ENCODE results near the gene SSUH2.

The SSUH2 gene

GRCh38 chr3:8641472-8641871, 3.1 kb downstream of the SSUH2 start:
- DNase-seq (ENCODE audit: low read depth), result no peak

GRCh38 chr3:8640223-8640622, 4.4 kb downstream of the SSUH2 start:
- no peak for DNase-seq (ENCODE audit: low read depth)

GRCh38 chr3:8639659-8640000, 5.0 kb downstream of the SSUH2 start:
- no peak for DNase-seq (ENCODE audit: low read depth)

- DNase-seq (ENCODE audit: low read depth), result no peak
Observed at GRCh38 chr3:8638994-8639658, 5.5 kb downstream of the SSUH2 start.

- DNase-seq (ENCODE audit: low read depth), result no peak
Observed at GRCh38 chr3:8637348-8637747, 7.2 kb downstream of the SSUH2 start.

- no peak for DNase-seq (ENCODE audit: low read depth)
Observed at GRCh38 chr3:8635631-8636030, 9.0 kb downstream of the SSUH2 start.

GRCh38 chr3:8635125-8635524, 9.5 kb downstream of the SSUH2 start:
- DNase-seq (ENCODE audit: low read depth), result no peak

- DNase-seq (ENCODE audit: low read depth), result no peak
Observed at GRCh38 chr3:8632402-8633237, 12.0 kb downstream of the SSUH2 start.

GRCh38 chr3:8631661-8632060, 12.9 kb downstream of the SSUH2 start:
- DNase-seq (ENCODE audit: low read depth), result no peak

GRCh38 chr3:8629151-8630021, 15.2 kb downstream of the SSUH2 start:
- no peak for DNase-seq (ENCODE audit: low read depth)

- DNase-seq (ENCODE audit: low read depth), result no peak
Observed at GRCh38 chr3:8627949-8628348, 16.6 kb downstream of the SSUH2 start.

- no peak for DNase-seq (ENCODE audit: low read depth)
Observed at GRCh38 chr3:8627201-8627940, 17.2 kb downstream of the SSUH2 start.

GRCh38 chr3:8625991-8626390, 18.6 kb downstream of the SSUH2 start:
- DNase-seq (ENCODE audit: low read depth), result no peak

GRCh38 chr3:8624612-8625011, 20.0 kb downstream of the SSUH2 start:
- DNase-seq (ENCODE audit: low read depth), result no peak

GRCh38 chr3:8623741-8624140, 20.9 kb downstream of the SSUH2 start:
- DNase-seq (ENCODE audit: low read depth), result no peak

GRCh38 chr3:8622873-8623691, 21.5 kb downstream of the SSUH2 start:
- no peak for DNase-seq (ENCODE audit: low read depth)

- DNase-seq (ENCODE audit: low read depth), result no peak
Observed at GRCh38 chr3:8621872-8622271, 22.7 kb downstream of the SSUH2 start.

GRCh38 chr3:8621141-8621540, 23.5 kb downstream of the SSUH2 start:
- no peak for DNase-seq (ENCODE audit: low read depth)

- DNase-seq (ENCODE audit: low read depth), result no peak
Observed at GRCh38 chr3:8619548-8619947, 25.1 kb downstream of the SSUH2 start.

- DNase-seq (ENCODE audit: low read depth), result no peak
Observed at GRCh38 chr3:8618950-8619349, 25.6 kb downstream of the SSUH2 start.

- no peak for DNase-seq (ENCODE audit: low read depth)
Observed at GRCh38 chr3:8617921-8618320, 26.7 kb downstream of the SSUH2 start.
